GM18861 (cell line): ENCODE measurements around the gene PDE4B.
"Not testable (repeated sequence)": the region's sequence is repeated elsewhere in the genome, so short reads cannot be mapped to it uniquely, and the experiment has no call there.

Source experiments
- ATAC-seq: cut with Tn5 transposase; IDR thresholded peaks from one replicate; pipeline ENCODE4 v1.9.1; 2021; ENCODE audit not compliant: unreplicated experiment

The PDE4B gene

GRCh38 chr1:66403007-66403731 lies 610.5 kb downstream of the PDE4B start:
- ATAC-seq, result no peak

- no peak for ATAC-seq
Measured at GRCh38 chr1:66405061-66405460, 612.4 kb downstream of the PDE4B start.

GRCh38 chr1:66411449-66411848 lies 618.8 kb downstream of the PDE4B start:
- not testable (repeated sequence) for ATAC-seq

GRCh38 chr1:66412704-66413103 lies 620.0 kb downstream of the PDE4B start:
- peak; percentile 10 for ATAC-seq

GRCh38 chr1:66413136-66413837 lies 620.6 kb downstream of the PDE4B start:
- ATAC-seq, result peak; percentile 92

GRCh38 chr1:66413838-66414175 lies 621.1 kb downstream of the PDE4B start:
- ATAC-seq, result no peak

GRCh38 chr1:66415281-66415680 lies 622.6 kb downstream of the PDE4B start:
- no peak for ATAC-seq

- no peak for ATAC-seq
Measured at GRCh38 chr1:66415866-66416265, 623.2 kb downstream of the PDE4B start.

GRCh38 chr1:66416295-66416694 lies 623.6 kb downstream of the PDE4B start:
- no peak for ATAC-seq

- no peak for ATAC-seq
Measured at GRCh38 chr1:66418021-66418420, 625.3 kb downstream of the PDE4B start.

- ATAC-seq, result not testable (repeated sequence)
Measured at GRCh38 chr1:66420171-66420570, 627.5 kb downstream of the PDE4B start.

GRCh38 chr1:66420906-66421305 lies 628.2 kb downstream of the PDE4B start:
- ATAC-seq, result not testable (repeated sequence)

GRCh38 chr1:66422804-66423203 lies 630.1 kb downstream of the PDE4B start:
- ATAC-seq, result no peak
